ENCODE measurements around the gene LRCH1. TPM values are rescaled to one million over a fixed set of nuclear protein-coding genes. Genes with fewer than 3 reads are reported as not detected.

Gene LRCH1
- total and polyA plus RNA-seq, 2 of the 13 experiments (the other 11 are each of a cell fraction or from before 2014, with no cell fraction given): 4.1 to 12.6 TPM

DNA sequence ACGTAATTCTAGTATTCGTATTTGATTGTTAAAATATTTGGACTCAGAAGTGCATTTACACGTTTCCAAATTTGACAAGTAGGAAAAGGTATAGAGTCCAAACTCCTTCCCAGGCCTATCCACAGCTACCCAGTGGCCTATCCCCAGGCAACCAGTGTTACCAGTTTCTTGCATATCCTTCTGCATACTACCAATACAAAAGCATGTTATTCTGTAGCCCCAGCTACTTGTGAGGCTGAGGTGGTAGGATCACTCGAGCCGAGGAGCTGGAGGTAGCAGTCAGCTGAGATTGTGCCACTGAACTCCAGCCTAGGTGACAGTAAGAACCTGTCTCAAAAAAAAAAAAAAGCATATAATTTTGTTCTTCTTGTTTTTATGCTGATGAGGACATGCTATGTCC lies 67.1 kb downstream of the LRCH1 start (continued):
- no peak for TF ChIP-seq CSRNP2 (CRISPR knock-in tag; conservative IDR thresholded peaks at IDR 0.05; ENCODE audit: low read depth)

DNA sequence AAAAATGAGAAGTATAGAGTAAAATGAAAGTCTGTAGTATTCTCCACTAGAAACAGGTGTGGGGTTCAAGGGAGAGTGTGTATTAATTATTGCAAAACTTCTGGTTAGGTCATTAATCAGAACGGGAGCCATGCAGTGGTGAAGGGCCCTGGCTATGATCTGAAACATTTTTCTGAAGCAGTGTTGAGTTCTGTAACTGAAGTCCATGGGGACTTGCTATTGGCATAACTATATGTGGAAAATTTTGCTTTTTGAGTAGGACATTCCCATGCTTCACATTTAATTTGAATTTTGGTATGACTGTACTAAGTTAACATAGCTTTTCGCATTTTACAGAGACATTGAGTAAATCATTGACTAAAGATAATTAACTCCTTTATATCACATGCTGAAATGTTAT lies 67.5 kb downstream of the LRCH1 start:
- DNase-seq (ENCODE audit: low spot score) (no peak), ATAC-seq (no peak), FAIRE-seq (no peak)
- Histone ChIP-seq H3K4me2 (ENCODE audit: low read depth, low read length) (no peak overlapping the region), H3K79me2 (ENCODE audit: insufficient read depth, low read length) (peaks cover 73% of the 10 kb centered on the region), H3K27ac (ENCODE audit: extremely low read length, insufficient read depth, low read length) (no peak overlapping the region), H3K4me3 (replicated peaks in 1 of 3; ENCODE audit: insufficient read depth in 1 of 3, low read depth in 2 of 3, low read length in 3 of 3) (no peak overlapping the region), H4K20me1 (ENCODE audit: insufficient read depth, low read length) (0 out of 2 replicates have a peak, but pooled peaks cover 4% of the 10 kb centered on the region), H3K4me1 (ENCODE audit: insufficient read depth, low read length) (peaks cover 47% of the 10 kb centered on the region), H3K9ac (ENCODE audit: insufficient read depth, low read depth, low read length) (no peak overlapping the region), H3K27me3 (ENCODE audit: control insufficient read depth in 1 of 2, insufficient read depth in 2 of 2, low read length in 2 of 2) (no peaks in the 10 kb centered on the region), H3K9me3 (ENCODE audit: low read length) (no peaks in the 10 kb centered on the region), H2AFZ (ENCODE audit: low read length) (no peak overlapping the region), H3K36me3 (replicated peaks in 1 of 2; ENCODE audit: control insufficient read depth in 1 of 2, insufficient read depth in 2 of 2, low read length in 2 of 2) (no peaks in the 10 kb centered on the region; a peak in 1 of 5 replicates)
- TF ChIP-seq CAMTA2 (CRISPR knock-in tag; IDR thresholded peaks at IDR 0.05; ENCODE audit: borderline replicate concordance) (no peak), MZF1 (CRISPR knock-in tag; IDR thresholded peaks at IDR 0.05; ENCODE audit: borderline replicate concordance) (no peak), RAD51 (IDR thresholded peaks at IDR 0.05; ENCODE audit: borderline replicate concordance) (no peak)
- intact Hi-C loops (cut with micrococcal nuclease; ENCODE audit: unreplicated experiment): no loop called here
- in situ Hi-C loops (cut with HindIII; ENCODE audit: extremely low pct_ligation_motif_present, low pct_unique_long_range_greater_than_20kb): no loop called here
- 93% methylated on average over 2 of the region's 2 CpGs for WGBS (ENCODE audit: low lambda C conversion rate)
- ChIA-PET POLR2A (no interaction called here), CTCF (ENCODE audit: low intra/inter-chr PET ratio, low total read pairs) (no interaction called here)
- BruUV-seq (replicated peaks): no TSS peak

GRCh38 chr13:46621133-46621532 lies 68.2 kb downstream of the LRCH1 start:
- in situ Hi-C loops (cut with HindIII; ENCODE audit: extremely low pct_ligation_motif_present, low pct_unique_long_range_greater_than_20kb): no loop called here
- H3K4me3 ChIP-seq (replicated peaks in 1 of 3; ENCODE audit: insufficient read depth in 1 of 3, low read depth in 2 of 3, low read length in 3 of 3): no peak overlapping the region
- no peak for TF ChIP-seq ARNTL (CRISPR knock-in tag; IDR thresholded peaks at IDR 0.05)
- TF ChIP-seq ARNT (IDR thresholded peaks at IDR 0.05): no peak
- no peak for TF ChIP-seq PHF20 (CRISPR knock-in tag; IDR thresholded peaks at IDR 0.05)
- no peak for TF ChIP-seq HNF4A (CRISPR knock-in tag; IDR thresholded peaks at IDR 0.05)
- no peak for TF ChIP-seq ATF7 (IDR thresholded peaks at IDR 0.05)
- no peak for TF ChIP-seq ATF7 (CRISPR knock-in tag; IDR thresholded peaks at IDR 0.05)
- no peak for TF ChIP-seq KLF16 (CRISPR knock-in tag; IDR thresholded peaks at IDR 0.05)
- no peak for TF ChIP-seq RXRA (CRISPR knock-in tag; IDR thresholded peaks at IDR 0.05)
- CTCF ChIA-PET (ENCODE audit: low intra/inter-chr PET ratio, low total read pairs): no interaction called here
- POLR2A ChIA-PET: no interaction called here
- no peak for FAIRE-seq
- no TSS peak for BruUV-seq (replicated peaks)
- H3K79me2 ChIP-seq (ENCODE audit: insufficient read depth, low read length): peaks cover 69% of the 10 kb centered on the region
- no peak overlapping the region for H3K27ac ChIP-seq (ENCODE audit: extremely low read length, insufficient read depth, low read length)
- H4K20me1 ChIP-seq (ENCODE audit: insufficient read depth, low read length): 0 out of 2 replicates have a peak, but pooled peaks cover 4% of the 10 kb centered on the region
- intact Hi-C loops (cut with micrococcal nuclease; ENCODE audit: unreplicated experiment): no loop called here
- H3K27me3 ChIP-seq (ENCODE audit: control insufficient read depth in 1 of 2, insufficient read depth in 2 of 2, low read length in 2 of 2): no peaks in the 10 kb centered on the region
- peaks cover 40% of the 10 kb centered on the region for H3K4me1 ChIP-seq (ENCODE audit: insufficient read depth, low read length)
- no peak overlapping the region for H3K4me2 ChIP-seq (ENCODE audit: low read depth, low read length)
- DNase-seq (ENCODE audit: low spot score): no peak
- no peak overlapping the region; the same call in 1 of the 2 replicates for H3K9ac ChIP-seq (ENCODE audit: insufficient read depth, low read depth, low read length)
- 100% methylated on average over 2 of the region's 2 CpGs for WGBS (ENCODE audit: low lambda C conversion rate)
- H3K9me3 ChIP-seq (ENCODE audit: low read length): no peaks in the 10 kb centered on the region
- H3K36me3 ChIP-seq (replicated peaks in 1 of 2; ENCODE audit: control insufficient read depth in 1 of 2, insufficient read depth in 2 of 2, low read length in 2 of 2): no peaks in the 10 kb centered on the region; a peak in 1 of 5 replicates
- no peak overlapping the region for H2AFZ ChIP-seq (ENCODE audit: low read length)
- no peak for ATAC-seq

All from HepG2 (cell line).